HFFc6 (cell line): ENCODE data around the gene PPP3R1. TPM values are rescaled to one million over a fixed set of nuclear protein-coding genes. Genes with fewer than 3 reads are reported as not detected.

Experiments
- DNase-seq: peaks from one replicate; pipeline ENCODE4 v3.0.0-alpha.2; 2018
- H3K27ac Mint-ChIP-seq: 2 replicates; pipeline ENCODE4 v1.8.0; 2020; ENCODE audit warnings: mild to moderate bottlenecking, mixed read lengths
- H3K27me3 Mint-ChIP-seq: 2 replicates; pipeline ENCODE4 v1.8.0; 2021; ENCODE audit warnings: mild to moderate bottlenecking, moderate library complexity, mixed read lengths; ENCODE audit not compliant: insufficient read depth
- H3K36me3 Mint-ChIP-seq: 2 replicates; pipeline ENCODE4 v1.8.0; 2021; ENCODE audit warnings: low read depth, mixed read lengths
- H3K4me1 Mint-ChIP-seq: 2 replicates; pipeline ENCODE4 v1.8.0; 2020; ENCODE audit warnings: low read depth, mixed read lengths
- H3K4me3 Mint-ChIP-seq: 2 replicates; pipeline ENCODE4 v1.8.0; 2020; ENCODE audit warnings: mild to moderate bottlenecking, moderate library complexity, mixed read lengths
- H3K9me3 Mint-ChIP-seq: 2 replicates; pipeline ENCODE4 v1.8.0; 2020; ENCODE audit warnings: mild to moderate bottlenecking, mixed read lengths
- total RNA-seq, 6 experiments: library from RNA; stranded (reverse); fragmentation: NEBNext Ultra II Directional; extraction: Animal tissue kit (Norgen Biotek cat#: 25700); gene quantifications; 2 replicates in 1 of 6; 3 replicates in 5 of 6; pipeline ENCODE4 v1.2.3, GENCODE V29; 2021
- TF ChIP-seq, protein P1 (sequence below): fragments of 200-600 bp; sonication (generic); IDR thresholded peaks from 2 replicates; pipeline ENCODE4 v1.5.0; 2021; ENCODE audit warnings: antibody characterized with exemption, mild to moderate bottlenecking

Gene PPP3R1
- total RNA-seq, 6 experiments from 2014 or later, result 60.0 to 67.0 (median 63.0) TPM

DNA sequence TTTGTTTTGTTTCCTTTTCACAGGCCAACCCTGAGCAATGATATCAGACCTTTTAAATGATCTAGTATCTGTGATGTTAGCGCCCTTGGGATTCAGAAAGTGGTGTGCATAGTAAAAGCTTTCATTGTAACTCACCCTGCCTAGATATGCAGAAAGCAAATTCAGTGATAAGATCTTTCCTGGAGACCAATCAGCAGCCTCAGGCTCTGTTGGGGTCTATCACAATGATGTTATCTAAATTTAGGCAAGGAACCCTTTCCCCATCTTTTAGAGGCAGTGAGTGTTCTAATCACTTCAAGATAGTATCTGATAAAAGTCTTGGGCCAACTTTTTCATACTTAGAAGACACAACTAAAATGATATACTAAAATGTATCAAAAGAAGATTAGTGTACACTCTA is 118.2 kb downstream of the PPP3R1 start:
- TF ChIP-seq, protein P1, sequence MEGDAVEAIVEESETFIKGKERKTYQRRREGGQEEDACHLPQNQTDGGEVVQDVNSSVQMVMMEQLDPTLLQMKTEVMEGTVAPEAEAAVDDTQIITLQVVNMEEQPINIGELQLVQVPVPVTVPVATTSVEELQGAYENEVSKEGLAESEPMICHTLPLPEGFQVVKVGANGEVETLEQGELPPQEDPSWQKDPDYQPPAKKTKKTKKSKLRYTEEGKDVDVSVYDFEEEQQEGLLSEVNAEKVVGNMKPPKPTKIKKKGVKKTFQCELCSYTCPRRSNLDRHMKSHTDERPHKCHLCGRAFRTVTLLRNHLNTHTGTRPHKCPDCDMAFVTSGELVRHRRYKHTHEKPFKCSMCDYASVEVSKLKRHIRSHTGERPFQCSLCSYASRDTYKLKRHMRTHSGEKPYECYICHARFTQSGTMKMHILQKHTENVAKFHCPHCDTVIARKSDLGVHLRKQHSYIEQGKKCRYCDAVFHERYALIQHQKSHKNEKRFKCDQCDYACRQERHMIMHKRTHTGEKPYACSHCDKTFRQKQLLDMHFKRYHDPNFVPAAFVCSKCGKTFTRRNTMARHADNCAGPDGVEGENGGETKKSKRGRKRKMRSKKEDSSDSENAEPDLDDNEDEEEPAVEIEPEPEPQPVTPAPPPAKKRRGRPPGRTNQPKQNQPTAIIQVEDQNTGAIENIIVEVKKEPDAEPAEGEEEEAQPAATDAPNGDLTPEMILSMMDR, result no peak

More for the DNA sequence above, 118.2 kb downstream of the PPP3R1 start:
- Mint-ChIP-seq H3K27ac (no peak overlapping the region), H3K36me3 (peaks cover 4% of the 10 kb centered on the region; the same call in 1 of the 2 replicates), H3K9me3 (no peaks in the 10 kb centered on the region), H3K27me3 (no peaks in the 10 kb centered on the region; the same call in 1 of the 2 replicates), H3K4me3 (no peak overlapping the region), H3K4me1 (no peaks in the 10 kb centered on the region)
- DNase-seq, result no peak

Other genes starting within 250 kb of the PPP3R1 start
- gene C1D, start 189.5 kb downstream of the PPP3R1 start, total RNA-seq, result 10 to 100 TPM; 15.8 to 19.9 (median 18.1) TPM
- 10 to 100 TPM; 18.3 to 26.0 (median 20.4) TPM for gene PNO1, start 94.6 kb downstream of the PPP3R1 start, total RNA-seq
- 10 to 100 TPM; 33.6 to 53.8 (median 47.2) TPM for gene CNRIP1, start 67.4 kb upstream of the PPP3R1 start, total RNA-seq
- not detected for gene PLEK, start 112.8 kb upstream of the PPP3R1 start, total RNA-seq
- gene FBXO48, start 214.8 kb upstream of the PPP3R1 start, total RNA-seq, result under 1 TPM; 0.40 to 0.85 (median 0.72) TPM
- gene APLF, start 215.1 kb upstream of the PPP3R1 start, total RNA-seq, result 1 to 10 TPM; 1.3 to 1.8 (median 1.5) TPM